Sciatic nerve (tissue), 2 donors: Measurements from ENCODE around the gene ATOH7. TPM values are rescaled to one million over a fixed set of nuclear protein-coding genes. Genes with fewer than 3 reads are reported as not detected.
A peak's percentile ranks its signal among the peaks of the same experiment; 100 is the strongest.
"Not testable (repeated sequence)": the region's sequence is repeated elsewhere in the genome, so short reads cannot be mapped to it uniquely, and the experiment has no call there.

ENCODE experiments used
- ATAC-seq: fragments of 200-7000 bp; cut with Tn5 transposase; one replicate; pipeline ENCODE4 v1.9.1; 2020; ENCODE audit warnings: mild to moderate bottlenecking, moderate library complexity
- DNase-seq: peaks from one replicate; pipeline ENCODE4 v3.0.0-alpha.2; 2020; ENCODE audit warnings: low spot score
- intact Hi-C: fragments of 100-400 bp; cut with DNase I; formaldehyde crosslinking; loops from one replicate; pipeline ENCODE4 v1.14.2; 2022
- total RNA-seq: library from RNA; stranded (reverse); fragmentation: NEBNext Ultra II Directional; extraction: Animal tissue kit (Norgen Biotek cat#: 25700); gene quantifications from one replicate; pipeline ENCODE4 v1.2.1, GENCODE V29; 2021
- donor health status: DM: no; HTN: no; CAD: no.
- donor health status: DM: no; HTN: no; CAD: no.

ATOH7 gene
- total RNA-seq, 1 donor from 2014 or later = 0.22 TPM

DNA sequence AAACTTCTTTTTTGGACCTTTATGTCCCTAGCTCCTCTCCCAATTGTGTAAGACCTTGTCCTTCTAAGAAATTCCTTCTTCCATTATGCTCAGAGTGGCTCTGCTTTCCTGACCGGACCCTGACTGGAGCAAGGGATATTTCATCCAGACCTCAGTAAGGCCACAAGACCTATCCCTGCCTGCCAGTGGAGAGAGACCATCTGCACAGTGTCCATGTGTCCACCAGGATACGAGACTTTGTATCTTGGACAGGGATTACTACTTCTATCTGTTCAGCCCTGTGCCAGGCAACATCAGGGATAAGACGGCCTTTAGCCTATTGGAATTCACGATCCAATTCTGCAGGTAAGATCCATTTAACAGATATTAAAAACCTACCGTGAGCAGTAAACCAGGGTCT is 7.2 kb upstream of the ATOH7 start:
- ATAC-seq = no peak
- intact Hi-C loops = no loop called here

GRCh38 chr10:68238371-68238770 is 6.5 kb upstream of the ATOH7 start:
- no peak for ATAC-seq
- no peak for DNase-seq
- intact Hi-C loops = no loop called here

More for the DNA sequence above, 7.2 kb upstream of the ATOH7 start:
- DNase-seq = no peak

DNA sequence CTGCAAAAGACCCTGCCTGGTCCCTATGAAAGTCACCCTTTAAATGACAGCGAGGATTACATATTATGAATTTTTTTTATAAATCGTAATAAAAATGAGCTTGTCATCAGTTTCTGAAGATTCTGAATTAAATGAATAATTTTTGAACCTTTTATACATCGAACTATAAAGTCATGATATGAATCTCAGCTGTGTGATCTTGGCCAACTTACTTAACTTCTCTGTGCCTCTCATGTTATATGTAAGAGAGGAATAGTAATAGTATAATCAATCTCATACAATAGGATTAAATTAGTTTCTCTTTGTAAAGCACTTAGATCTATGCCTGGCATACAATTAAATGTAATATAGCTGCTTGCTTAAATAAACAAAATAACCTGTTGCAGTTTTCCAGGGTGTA is 5.3 kb upstream of the ATOH7 start:
- DNase-seq = no peak
- ATAC-seq = no peak
- intact Hi-C loops = no loop called here

DNA sequence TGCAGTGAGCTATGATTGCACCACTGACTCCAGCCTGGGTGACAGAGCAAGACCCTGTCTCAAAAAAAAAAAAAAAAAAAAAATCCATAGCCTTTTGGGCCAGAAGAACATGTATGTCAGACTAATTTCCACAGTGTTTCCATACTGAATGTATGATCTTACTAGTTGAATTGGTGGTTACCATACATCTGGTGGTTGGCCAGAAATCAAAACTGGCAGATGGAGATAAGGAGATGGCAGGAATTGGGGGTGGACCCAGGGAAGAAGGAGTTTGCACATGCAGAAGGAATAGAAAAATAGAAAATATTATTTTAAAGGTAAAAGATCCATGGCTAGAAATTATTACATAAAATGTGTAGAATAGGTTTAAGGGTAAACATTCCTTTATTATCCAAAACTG is 3.7 kb upstream of the ATOH7 start:
- intact Hi-C loops = no loop called here
- no peak for ATAC-seq
- no peak for DNase-seq

GRCh38 chr10:68235111-68235510 is 3.2 kb upstream of the ATOH7 start:
- ATAC-seq = no peak
- no peak for DNase-seq
- intact Hi-C loops = no loop called here

- intact Hi-C loops = no loop called here
- DNase-seq = no peak
Measured at GRCh38 chr10:68233046-68233445, 1.1 kb upstream of the ATOH7 start.

GRCh38 chr10:68231106-68231816 is 652 bp downstream of the ATOH7 start:
- ATAC-seq (peak; percentile 96), DNase-seq (peak; percentile 75)
- intact Hi-C loops = no loop called here

More at GRCh38 chr10:68233046-68233445, 1.1 kb upstream of the ATOH7 start:
- ATAC-seq = no peak

- DNase-seq (no peak), ATAC-seq (no peak)
- intact Hi-C loops = no loop called here
Measured at GRCh38 chr10:68230268-68230667, 1.6 kb downstream of the ATOH7 start.

DNA sequence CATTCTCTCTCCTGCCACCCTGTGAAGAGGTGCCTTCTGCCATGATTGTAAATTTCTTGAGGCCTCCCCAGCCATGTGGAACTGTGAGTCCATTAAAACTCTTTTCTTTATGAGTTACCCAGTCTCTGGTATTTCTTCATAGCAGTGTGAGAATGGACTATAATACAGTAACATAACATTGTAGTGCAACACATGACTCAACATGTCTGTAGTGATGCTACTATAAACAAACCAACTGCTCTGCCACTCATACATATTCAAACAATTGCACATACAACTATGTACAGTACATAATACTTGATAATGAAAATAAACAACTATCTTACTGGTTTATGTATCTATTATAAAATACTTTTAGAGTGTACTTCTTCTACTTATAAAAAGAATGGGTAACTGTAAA is 7.1 kb downstream of the ATOH7 start:
- ATAC-seq = no peak
- intact Hi-C loops = no loop called here
- DNase-seq = no peak

DNA sequence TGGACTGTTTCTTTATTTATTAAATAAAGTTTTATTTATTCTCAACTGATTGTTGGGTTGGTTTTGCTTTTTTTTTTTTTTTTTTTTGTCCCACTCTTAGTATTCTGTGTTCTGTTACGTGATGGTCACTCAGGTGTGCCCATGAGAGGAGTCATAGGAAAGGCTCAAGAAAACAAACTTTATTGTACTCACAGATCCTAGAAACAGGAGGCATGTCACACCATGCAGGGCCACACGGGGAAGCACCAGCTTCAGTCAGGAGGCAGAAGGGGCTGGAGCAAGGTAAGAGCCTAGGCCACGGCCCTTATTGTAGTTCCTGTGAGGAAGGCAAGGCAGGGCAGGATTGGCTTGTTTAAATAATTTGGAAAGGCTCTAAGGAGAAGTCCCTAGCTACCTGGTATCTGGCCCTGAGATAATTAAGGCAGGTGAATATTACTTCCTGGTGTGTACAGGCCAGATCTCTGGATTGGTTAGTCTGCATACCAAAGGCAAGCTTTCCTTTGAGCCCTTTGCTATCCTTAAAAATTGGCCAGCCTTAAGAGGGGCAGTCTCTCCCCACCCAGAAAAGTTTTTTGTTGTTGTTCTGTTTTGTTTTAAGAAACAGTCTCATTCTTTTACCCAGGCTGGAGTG is 8.3 kb downstream of the ATOH7 start:
- DNase-seq (no peak), ATAC-seq (no peak)
- intact Hi-C loops = no loop called here

DNA sequence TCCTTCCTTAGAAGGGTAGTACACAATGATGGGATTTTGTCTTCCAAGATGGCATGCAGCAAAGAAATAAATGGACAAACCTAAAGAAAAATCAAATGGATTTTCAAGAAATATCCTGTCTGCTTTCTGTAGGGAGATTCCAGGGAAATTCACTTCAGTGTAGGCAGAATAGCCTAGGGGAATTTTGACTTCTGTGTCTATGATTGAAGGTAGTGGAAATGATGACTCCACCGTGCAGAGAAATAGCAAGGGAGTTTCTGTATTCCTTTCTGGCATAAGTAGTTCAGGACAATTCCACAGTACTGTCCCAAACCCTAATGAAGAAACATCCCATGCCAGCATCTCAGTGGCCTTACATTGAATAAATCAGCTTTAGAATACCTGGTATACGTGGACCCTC is 9.5 kb downstream of the ATOH7 start:
- no peak for DNase-seq
- ATAC-seq = no peak
- intact Hi-C loops = no loop called here

GRCh38 chr10:68221196-68221595 is 10.7 kb downstream of the ATOH7 start:
- ATAC-seq (no peak), DNase-seq (no peak)
- intact Hi-C loops = no loop called here

- intact Hi-C loops = no loop called here
- DNase-seq (no peak), ATAC-seq (no peak)
Measured at GRCh38 chr10:68218786-68219185, 13.1 kb downstream of the ATOH7 start.

GRCh38 chr10:68212721-68213352 is 19.1 kb downstream of the ATOH7 start:
- ATAC-seq (no peak), DNase-seq (no peak)
- intact Hi-C loops = no loop called here

- ATAC-seq (no peak), DNase-seq (no peak)
- intact Hi-C loops = no loop called here
Measured at GRCh38 chr10:68211669-68212068, 20.2 kb downstream of the ATOH7 start.

DNA sequence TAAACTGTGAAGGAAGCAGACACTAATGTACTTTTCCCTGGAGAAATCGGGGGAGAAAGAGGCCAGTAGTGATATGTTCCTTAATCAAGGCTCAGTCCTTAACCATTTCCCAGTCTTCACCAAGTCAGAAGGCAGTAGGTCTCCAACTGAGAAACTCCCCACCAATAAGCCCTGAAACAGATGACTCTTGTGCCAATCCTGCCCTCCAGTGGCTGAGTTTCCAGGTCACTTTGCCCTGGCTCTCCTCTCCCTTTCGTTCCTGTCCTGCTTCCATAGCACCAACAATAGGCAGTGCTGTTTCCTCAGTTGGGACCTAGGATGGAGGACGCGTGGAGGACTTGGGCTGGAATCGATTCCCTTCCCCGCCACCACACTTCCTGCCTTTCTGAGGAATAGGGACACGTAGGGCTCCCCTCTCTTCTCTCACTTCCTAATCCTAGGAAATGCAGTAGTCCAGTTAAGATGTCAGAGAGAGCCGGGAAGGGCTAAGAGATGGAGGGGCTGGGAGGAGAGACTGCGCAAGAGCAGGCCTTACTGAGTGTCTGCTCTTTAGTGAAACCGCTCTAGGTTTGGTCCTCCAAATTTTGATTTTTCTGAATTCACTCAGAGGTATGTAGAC is 23.4 kb downstream of the ATOH7 start:
- intact Hi-C loops = no loop called here
- ATAC-seq = no peak
- no peak for DNase-seq

- no peak for ATAC-seq
- intact Hi-C loops = no loop called here
- DNase-seq = no peak
Measured at GRCh38 chr10:68202960-68203353, 29.0 kb downstream of the ATOH7 start.

DNA sequence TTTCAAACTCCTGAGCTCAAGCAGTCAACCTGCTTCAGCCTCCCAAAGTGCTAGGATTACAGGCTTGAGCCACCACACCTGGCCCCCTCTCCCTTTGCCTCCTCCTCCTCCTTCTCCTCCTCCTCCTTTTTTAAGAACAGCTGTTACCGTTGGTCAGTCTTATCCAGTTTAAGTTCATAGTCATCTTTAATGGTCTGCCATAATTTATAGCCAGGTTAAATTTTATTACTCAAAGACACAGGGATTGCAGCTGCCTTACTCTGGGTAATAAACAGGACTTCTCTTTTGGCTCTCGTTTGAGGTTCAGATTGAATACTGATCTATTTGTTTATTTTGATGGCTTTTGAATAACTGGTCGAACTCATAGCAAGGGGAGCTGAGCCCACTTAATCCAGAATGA is 35.2 kb downstream of the ATOH7 start:
- intact Hi-C loops = no loop called here
- DNase-seq (no peak), ATAC-seq (no peak)

DNA sequence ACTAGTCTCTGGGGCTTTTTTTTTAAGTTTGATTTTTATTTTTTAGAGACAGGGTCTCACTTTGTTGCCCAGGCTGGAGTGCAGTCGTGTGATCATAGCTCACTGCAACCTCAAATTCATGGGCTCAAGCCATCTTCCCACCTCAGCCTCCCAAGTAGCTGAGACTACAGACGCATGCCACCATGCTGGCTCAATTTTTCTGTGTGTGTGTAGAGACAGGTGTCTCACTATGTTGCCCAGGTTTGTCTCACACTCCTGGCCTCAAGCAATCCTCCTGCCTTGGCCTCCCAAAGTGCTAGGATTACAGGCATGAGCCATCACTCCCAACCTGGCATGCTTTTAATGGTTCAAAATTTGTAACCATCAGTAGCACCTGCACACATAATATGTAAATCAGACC is 36.1 kb downstream of the ATOH7 start:
- ATAC-seq, DNase-seq, intact Hi-C loops: not testable (repeated sequence)

- ATAC-seq = no peak
- intact Hi-C loops = no loop called here
Measured at GRCh38 chr10:68194290-68194689, 37.6 kb downstream of the ATOH7 start.

More at GRCh38 chr10:68194290-68194689, 37.6 kb downstream of the ATOH7 start:
- no peak for DNase-seq
